SK-N-SH (cell line): ENCODE results near the gene AXIN1.

Experiments used
- CTCF ChIP-seq: fragments of 200-600 bp; sonication (generic); IDR thresholded peaks from 2 replicates; pipeline ENCODE4 v1.6.1; 2017; ENCODE audit warnings: antibody characterized with exemption, mild to moderate bottlenecking, moderate library complexity
- ELF1 ChIP-seq: IDR thresholded peaks from 2 replicates; pipeline ENCODE4 v1.4.0; 2012
- GABPA ChIP-seq: IDR thresholded peaks from 2 replicates; pipeline ENCODE4 v1.4.0; 2012; ENCODE audit warnings: low read depth, mild to moderate bottlenecking
- JUND ChIP-seq: IDR thresholded peaks from 2 replicates; pipeline ENCODE4 v1.4.0; 2012
- MAX ChIP-seq: IDR thresholded peaks from 2 replicates; pipeline ENCODE4 v1.4.0; 2012; ENCODE audit warnings: low read depth
- POLR2AphosphoS5 ChIP-seq: IDR thresholded peaks from 2 replicates; pipeline ENCODE4 v1.6.1; 2012; ENCODE audit warnings: low read depth, low read length
- RCOR1 ChIP-seq: fragments of 150-350 bp; IDR thresholded peaks from 2 replicates; pipeline ENCODE4 v1.6.1; 2017; ENCODE audit warnings: antibody characterized with exemption, low read length
- SIN3A ChIP-seq: IDR thresholded peaks from 2 replicates; pipeline ENCODE4 v1.6.1; 2012; ENCODE audit warnings: low read depth, mild to moderate bottlenecking, low read length, moderate library complexity, borderline replicate concordance
- TAF1 ChIP-seq: IDR thresholded peaks from 2 replicates; pipeline ENCODE4 v1.6.1; 2012; ENCODE audit warnings: low read depth, mild to moderate bottlenecking, low read length, moderate library complexity, borderline replicate concordance
- TCF12 ChIP-seq: IDR thresholded peaks from 2 replicates; pipeline ENCODE4 v1.4.0; 2012
- USF1 ChIP-seq: IDR thresholded peaks from 2 replicates; pipeline ENCODE4 v1.4.0; 2012; ENCODE audit warnings: low read depth, borderline replicate concordance
- USF2 ChIP-seq: fragments of 150-350 bp; IDR thresholded peaks from 2 replicates; pipeline ENCODE4 v1.6.1; 2017; ENCODE audit warnings: antibody characterized with exemption, low read length, low read depth, borderline replicate concordance
- YY1 ChIP-seq: IDR thresholded peaks from 2 replicates; pipeline ENCODE4 v1.4.0; 2012; ENCODE audit warnings: low read depth, mild to moderate bottlenecking

GRCh38 chr16:287981-288920 lies 64.3 kb downstream of the AXIN1 start:
- TF ChIP-seq MAX (no peak), CTCF (no peak), JUND (no peak), USF1 (no peak), TCF12 (no peak), ELF1 (no peak), POLR2AphosphoS5 (no peak), YY1 (no peak), GABPA (no peak), SIN3A (no peak), USF2 (no peak), RCOR1 (no peak), TAF1 (no peak)
